ENCODE results near the gene SLC15A3.

Gene SLC15A3

DNA sequence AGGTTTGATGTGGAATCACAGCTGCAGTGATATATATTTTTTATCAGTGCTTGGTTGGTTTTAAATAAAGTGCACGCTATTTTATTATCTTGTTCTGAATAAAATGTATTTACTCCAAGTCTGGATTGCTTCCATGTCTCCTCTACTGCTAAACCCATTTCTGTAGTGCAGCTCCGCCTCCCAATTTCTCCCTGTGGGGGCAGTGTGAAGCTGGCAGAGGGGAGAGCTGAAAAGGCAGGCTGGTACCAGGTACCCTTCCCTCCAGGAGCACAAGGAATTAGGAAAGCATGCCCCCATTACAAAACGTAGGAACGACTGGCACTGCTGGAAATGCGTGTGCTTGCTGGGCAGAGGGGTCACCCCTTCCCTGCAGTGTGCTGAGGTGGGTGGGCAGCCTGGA, 28.6 kb downstream of the SLC15A3 start (continued):
- no peak for TF ChIP-seq KLF7 (tag by site-specific recombination; IDR thresholded peaks at IDR 0.05; ENCODE audit: borderline replicate concordance)

DNA sequence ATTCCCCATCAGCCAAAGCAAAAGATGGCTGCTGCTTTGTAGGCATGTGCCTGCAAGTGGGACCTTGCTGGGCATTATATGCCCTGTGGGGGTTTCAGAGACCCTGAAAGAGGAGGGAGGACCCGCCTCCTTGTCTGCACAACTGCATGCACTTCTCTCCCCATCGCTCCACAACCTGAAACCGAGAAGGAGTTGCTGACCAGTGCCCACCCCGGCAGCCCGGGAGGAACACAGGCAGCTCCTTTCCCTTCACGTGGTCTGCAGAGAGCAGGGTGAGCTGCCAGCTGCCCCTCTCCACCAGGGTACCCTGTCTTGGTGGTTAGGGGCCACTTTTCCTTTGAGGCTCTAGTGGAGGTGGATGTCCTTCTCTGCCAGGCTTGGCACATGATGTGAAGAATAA, 29.1 kb downstream of the SLC15A3 start:
- POLR2A ChIA-PET = interaction anchor here (1.7 kb wide), 1 partner anchor 8 kb away, joined by 22 read pairs; the partner anchor contains the start of gene TMEM109
- Histone ChIP-seq H3K4me1 (ENCODE audit: control insufficient read depth, insufficient read depth, low read length) (no peaks in the 10 kb centered on the region), H3K27ac (ENCODE audit: extremely low read depth, low read depth, low read length) (no peak overlapping the region), H3K36me3 (ENCODE audit: control insufficient read depth in 2 of 2, insufficient read depth in 1 of 2, low read length in 2 of 2) (peaks cover 0 to 63% of the 10 kb centered on the region in 2 experiments; a peak in 1 of 3 replicates), H3K9me3 (ENCODE audit: control insufficient read depth, insufficient read depth, low read depth, low read length) (no peaks in the 10 kb centered on the region), H3K4me3 (ENCODE audit: low read depth, low read length) (no peak overlapping the region)
- TF ChIP-seq, protein P1, sequence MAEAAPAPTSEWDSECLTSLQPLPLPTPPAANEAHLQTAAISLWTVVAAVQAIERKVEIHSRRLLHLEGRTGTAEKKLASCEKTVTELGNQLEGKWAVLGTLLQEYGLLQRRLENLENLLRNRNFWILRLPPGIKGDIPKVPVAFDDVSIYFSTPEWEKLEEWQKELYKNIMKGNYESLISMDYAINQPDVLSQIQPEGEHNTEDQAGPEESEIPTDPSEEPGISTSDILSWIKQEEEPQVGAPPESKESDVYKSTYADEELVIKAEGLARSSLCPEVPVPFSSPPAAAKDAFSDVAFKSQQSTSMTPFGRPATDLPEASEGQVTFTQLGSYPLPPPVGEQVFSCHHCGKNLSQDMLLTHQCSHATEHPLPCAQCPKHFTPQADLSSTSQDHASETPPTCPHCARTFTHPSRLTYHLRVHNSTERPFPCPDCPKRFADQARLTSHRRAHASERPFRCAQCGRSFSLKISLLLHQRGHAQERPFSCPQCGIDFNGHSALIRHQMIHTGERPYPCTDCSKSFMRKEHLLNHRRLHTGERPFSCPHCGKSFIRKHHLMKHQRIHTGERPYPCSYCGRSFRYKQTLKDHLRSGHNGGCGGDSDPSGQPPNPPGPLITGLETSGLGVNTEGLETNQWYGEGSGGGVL (tag by site-specific recombination; IDR thresholded peaks at IDR 0.05) = no peak
- TF ChIP-seq MZF1 (tag by site-specific recombination; IDR thresholded peaks at IDR 0.05; ENCODE audit: borderline replicate concordance) (no peak), SP2 (tag by site-specific recombination; IDR thresholded peaks at IDR 0.05) (no peak), KLF10 (tag by site-specific recombination; IDR thresholded peaks at IDR 0.05) (no peak), ZNF311 (tag by site-specific recombination; IDR thresholded peaks at IDR 0.05; ENCODE audit: borderline replicate concordance) (no peak), SP3 (tag by site-specific recombination; IDR thresholded peaks at IDR 0.05) (no peak), ZNF146 (tag by site-specific recombination; IDR thresholded peaks at IDR 0.05) (no peak), ZNF114 (tag by site-specific recombination; IDR thresholded peaks at IDR 0.05) (no peak), ZNF548 (tag by site-specific recombination; IDR thresholded peaks at IDR 0.05) (no peak), ZNF121 (tag by site-specific recombination; IDR thresholded peaks at IDR 0.05) (no peak)
- TF ChIP-seq, protein P2, sequence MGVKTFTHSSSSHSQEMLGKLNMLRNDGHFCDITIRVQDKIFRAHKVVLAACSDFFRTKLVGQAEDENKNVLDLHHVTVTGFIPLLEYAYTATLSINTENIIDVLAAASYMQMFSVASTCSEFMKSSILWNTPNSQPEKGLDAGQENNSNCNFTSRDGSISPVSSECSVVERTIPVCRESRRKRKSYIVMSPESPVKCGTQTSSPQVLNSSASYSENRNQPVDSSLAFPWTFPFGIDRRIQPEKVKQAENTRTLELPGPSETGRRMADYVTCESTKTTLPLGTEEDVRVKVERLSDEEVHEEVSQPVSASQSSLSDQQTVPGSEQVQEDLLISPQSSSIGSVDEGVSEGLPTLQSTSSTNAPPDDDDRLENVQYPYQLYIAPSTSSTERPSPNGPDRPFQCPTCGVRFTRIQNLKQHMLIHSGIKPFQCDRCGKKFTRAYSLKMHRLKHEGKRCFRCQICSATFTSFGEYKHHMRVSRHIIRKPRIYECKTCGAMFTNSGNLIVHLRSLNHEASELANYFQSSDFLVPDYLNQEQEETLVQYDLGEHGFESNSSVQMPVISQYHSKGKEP (tag by site-specific recombination; IDR thresholded peaks at IDR 0.05) = no peak
- TF ChIP-seq, protein P3, sequence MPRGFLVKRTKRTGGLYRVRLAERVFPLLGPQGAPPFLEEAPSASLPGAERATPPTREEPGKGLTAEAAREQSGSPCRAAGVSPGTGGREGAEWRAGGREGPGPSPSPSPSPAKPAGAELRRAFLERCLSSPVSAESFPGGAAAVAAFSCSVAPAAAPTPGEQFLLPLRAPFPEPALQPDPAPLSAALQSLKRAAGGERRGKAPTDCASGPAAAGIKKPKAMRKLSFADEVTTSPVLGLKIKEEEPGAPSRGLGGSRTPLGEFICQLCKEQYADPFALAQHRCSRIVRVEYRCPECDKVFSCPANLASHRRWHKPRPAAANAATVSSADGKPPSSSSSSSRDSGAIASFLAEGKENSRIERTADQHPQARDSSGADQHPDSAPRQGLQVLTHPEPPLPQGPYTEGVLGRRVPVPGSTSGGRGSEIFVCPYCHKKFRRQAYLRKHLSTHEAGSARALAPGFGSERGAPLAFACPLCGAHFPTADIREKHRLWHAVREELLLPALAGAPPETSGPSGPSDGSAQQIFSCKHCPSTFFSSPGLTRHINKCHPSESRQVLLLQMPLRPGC (tag by site-specific recombination; IDR thresholded peaks at IDR 0.05) = no peak
- TF ChIP-seq, protein P4, sequence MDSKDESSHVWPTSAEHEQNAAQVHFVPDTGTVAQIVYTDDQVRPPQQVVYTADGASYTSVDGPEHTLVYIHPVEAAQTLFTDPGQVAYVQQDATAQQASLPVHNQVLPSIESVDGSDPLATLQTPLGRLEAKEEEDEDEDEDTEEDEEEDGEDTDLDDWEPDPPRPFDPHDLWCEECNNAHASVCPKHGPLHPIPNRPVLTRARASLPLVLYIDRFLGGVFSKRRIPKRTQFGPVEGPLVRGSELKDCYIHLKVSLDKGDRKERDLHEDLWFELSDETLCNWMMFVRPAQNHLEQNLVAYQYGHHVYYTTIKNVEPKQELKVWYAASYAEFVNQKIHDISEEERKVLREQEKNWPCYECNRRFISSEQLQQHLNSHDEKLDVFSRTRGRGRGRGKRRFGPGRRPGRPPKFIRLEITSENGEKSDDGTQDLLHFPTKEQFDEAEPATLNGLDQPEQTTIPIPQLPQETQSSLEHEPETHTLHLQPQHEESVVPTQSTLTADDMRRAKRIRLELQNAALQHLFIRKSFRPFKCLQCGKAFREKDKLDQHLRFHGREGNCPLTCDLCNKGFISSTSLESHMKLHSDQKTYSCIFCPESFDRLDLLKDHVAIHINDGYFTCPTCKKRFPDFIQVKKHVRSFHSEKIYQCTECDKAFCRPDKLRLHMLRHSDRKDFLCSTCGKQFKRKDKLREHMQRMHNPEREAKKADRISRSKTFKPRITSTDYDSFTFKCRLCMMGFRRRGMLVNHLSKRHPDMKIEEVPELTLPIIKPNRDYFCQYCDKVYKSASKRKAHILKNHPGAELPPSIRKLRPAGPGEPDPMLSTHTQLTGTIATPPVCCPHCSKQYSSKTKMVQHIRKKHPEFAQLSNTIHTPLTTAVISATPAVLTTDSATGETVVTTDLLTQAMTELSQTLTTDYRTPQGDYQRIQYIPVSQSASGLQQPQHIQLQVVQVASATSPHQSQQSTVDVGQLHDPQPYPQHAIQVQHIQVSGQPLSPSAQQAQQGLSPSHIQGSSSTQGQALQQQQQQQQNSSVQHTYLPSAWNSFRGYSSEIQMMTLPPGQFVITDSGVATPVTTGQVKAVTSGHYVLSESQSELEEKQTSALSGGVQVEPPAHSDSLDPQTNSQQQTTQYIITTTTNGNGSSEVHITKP (tag by site-specific recombination; IDR thresholded peaks at IDR 0.05) = no peak
- TF ChIP-seq, protein P5, sequence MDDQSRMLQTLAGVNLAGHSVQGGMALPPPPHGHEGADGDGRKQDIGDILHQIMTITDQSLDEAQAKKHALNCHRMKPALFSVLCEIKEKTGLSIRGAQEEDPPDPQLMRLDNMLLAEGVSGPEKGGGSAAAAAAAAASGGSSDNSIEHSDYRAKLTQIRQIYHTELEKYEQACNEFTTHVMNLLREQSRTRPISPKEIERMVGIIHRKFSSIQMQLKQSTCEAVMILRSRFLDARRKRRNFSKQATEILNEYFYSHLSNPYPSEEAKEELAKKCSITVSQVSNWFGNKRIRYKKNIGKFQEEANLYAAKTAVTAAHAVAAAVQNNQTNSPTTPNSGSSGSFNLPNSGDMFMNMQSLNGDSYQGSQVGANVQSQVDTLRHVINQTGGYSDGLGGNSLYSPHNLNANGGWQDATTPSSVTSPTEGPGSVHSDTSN (CRISPR knock-in tag; IDR thresholded peaks at IDR 0.05) = no peak
- TF ChIP-seq, protein P6, sequence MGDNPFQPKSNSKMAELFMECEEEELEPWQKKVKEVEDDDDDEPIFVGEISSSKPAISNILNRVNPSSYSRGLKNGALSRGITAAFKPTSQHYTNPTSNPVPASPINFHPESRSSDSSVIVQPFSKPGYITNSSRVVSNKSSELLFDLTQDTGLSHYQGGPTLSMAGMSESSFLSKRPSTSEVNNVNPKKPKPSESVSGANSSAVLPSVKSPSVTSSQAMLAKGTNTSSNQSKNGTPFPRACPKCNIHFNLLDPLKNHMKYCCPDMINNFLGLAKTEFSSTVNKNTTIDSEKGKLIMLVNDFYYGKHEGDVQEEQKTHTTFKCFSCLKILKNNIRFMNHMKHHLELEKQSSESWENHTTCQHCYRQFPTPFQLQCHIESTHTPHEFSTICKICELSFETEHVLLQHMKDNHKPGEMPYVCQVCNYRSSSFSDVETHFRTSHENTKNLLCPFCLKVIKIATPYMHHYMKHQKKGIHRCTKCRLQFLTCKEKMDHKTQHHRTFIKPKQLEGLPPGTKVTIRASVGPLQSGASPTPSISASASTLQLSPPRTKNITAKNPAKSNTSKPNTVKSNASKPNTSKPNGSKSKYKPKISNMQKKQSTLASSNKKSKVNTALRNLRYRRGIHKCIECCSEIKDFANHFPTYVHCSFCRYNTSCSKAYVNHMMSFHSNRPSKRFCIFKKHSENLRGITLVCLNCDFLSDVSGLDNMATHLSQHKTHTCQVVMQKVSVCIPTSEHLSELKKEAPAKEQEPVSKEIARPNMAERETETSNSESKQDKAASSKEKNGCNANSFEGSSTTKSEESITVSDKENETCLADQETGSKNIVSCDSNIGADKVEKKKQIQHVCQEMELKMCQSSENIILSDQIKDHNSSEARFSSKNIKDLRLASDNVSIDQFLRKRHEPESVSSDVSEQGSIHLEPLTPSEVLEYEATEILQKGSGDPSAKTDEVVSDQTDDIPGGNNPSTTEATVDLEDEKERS (tag by site-specific recombination; IDR thresholded peaks at IDR 0.05) = no peak
- CTCF ChIA-PET = interaction anchor here (0.5 to 1.2 kb wide), 3 partner anchors 33 to 245 kb away, joined by 3 to 5 read pairs (median 4); no protein-coding TSS in a partner anchor

Measured in HEK293 (cell line).